Suprapubic skin (tissue), 4 donors: ENCODE data around the gene PON3.

Source experiments
- CTCF ChIP-seq, 2 donors: fragments of 200-600 bp in 1 of 2; fragments of 450-650 bp in 1 of 2; sonication (generic) in 1 of 2; IDR thresholded peaks; one replicate each; pipeline ENCODE4 v1.5.1; 2016 to 2019; ENCODE audit warnings: antibody characterized with exemption in 2 of 2, mild to moderate bottlenecking in 1 of 2, moderate library complexity in 1 of 2
- EP300 ChIP-seq: sonication (generic); formaldehyde crosslinking; IDR thresholded peaks from one replicate; pipeline ENCODE4 v1.6.1; 2017; ENCODE audit warnings: antibody characterized with exemption
- POLR2A ChIP-seq, 2 donors: fragments of 450-650 bp; IDR thresholded peaks; one replicate each; pipeline ENCODE4 v1.6.1; 2017; ENCODE audit warnings: antibody characterized with exemption in 2 of 2, mild to moderate bottlenecking in 2 of 2, moderate library complexity in 2 of 2
- POLR2AphosphoS5 ChIP-seq, 3 donors: sonication (generic); formaldehyde crosslinking; IDR thresholded peaks; one replicate each; pipeline ENCODE4 v1.6.1; 2017; ENCODE audit warnings: antibody characterized with exemption in 3 of 3

GRCh38 chr7:95407751-95408150 is 11.6 kb upstream of the PON3 start:
- no peak for TF ChIP-seq CTCF (IDR thresholded peaks at IDR 0.05)
- no peak for TF ChIP-seq POLR2AphosphoS5 (IDR thresholded peaks at IDR 0.05)
- no peak for TF ChIP-seq EP300
- TF ChIP-seq POLR2A (IDR thresholded peaks at IDR 0.05), result no peak
